Measurements from ENCODE around the gene MOB3B. TPM values are rescaled to one million over a fixed set of nuclear protein-coding genes. Genes with fewer than 3 reads are reported as not detected.

The MOB3B gene
- total RNA-seq, 3 donors from 2014 or later (not counting 1 experiment from before 2014, with no cell fraction given) = 0.23 to 0.30 (median 0.28) TPM

GRCh38 chr9:27341545-27342294, 187.9 kb downstream of the MOB3B start:
- Mint-ChIP-seq H3K36me3 (no peaks in the 10 kb centered on the region), H3K27me3 (ENCODE audit: low read depth in 2 of 2) (no peaks in the 10 kb centered on the region), H3K27ac (no peak overlapping the region), H3K4me1 (no peaks in the 10 kb centered on the region), H3K9me3 (no peaks in the 10 kb centered on the region), H3K4me3 (no peak overlapping the region)
- H3K27ac ChIP-seq (ENCODE audit: low read length) = no peak overlapping the region
- WGBS (ENCODE audit: insufficient coverage) = 90% methylated on average over 9 of the region's 9 CpGs
- H3K4me1 ChIP-seq (ENCODE audit: control insufficient read depth, insufficient read depth, low read length) = no peaks in the 10 kb centered on the region
- intact Hi-C loops (cut with micrococcal nuclease) = no loop called here
- TF ChIP-seq, protein P1, sequence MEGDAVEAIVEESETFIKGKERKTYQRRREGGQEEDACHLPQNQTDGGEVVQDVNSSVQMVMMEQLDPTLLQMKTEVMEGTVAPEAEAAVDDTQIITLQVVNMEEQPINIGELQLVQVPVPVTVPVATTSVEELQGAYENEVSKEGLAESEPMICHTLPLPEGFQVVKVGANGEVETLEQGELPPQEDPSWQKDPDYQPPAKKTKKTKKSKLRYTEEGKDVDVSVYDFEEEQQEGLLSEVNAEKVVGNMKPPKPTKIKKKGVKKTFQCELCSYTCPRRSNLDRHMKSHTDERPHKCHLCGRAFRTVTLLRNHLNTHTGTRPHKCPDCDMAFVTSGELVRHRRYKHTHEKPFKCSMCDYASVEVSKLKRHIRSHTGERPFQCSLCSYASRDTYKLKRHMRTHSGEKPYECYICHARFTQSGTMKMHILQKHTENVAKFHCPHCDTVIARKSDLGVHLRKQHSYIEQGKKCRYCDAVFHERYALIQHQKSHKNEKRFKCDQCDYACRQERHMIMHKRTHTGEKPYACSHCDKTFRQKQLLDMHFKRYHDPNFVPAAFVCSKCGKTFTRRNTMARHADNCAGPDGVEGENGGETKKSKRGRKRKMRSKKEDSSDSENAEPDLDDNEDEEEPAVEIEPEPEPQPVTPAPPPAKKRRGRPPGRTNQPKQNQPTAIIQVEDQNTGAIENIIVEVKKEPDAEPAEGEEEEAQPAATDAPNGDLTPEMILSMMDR (IDR thresholded peaks at IDR 0.05) = no peak
- no peak for ATAC-seq
- H3K4me3 ChIP-seq (ENCODE audit: low read length) = no peak overlapping the region
- H3K27me3 ChIP-seq (ENCODE audit: control insufficient read depth, insufficient read depth, low read length) = no peaks in the 10 kb centered on the region
- no peak for DNase-seq
- no peaks in the 10 kb centered on the region for H3K9me3 ChIP-seq (ENCODE audit: control insufficient read depth, insufficient read depth, low read length)
- H3K36me3 ChIP-seq (ENCODE audit: control insufficient read depth, insufficient read depth, low read length) = no peaks in the 10 kb centered on the region

DNA sequence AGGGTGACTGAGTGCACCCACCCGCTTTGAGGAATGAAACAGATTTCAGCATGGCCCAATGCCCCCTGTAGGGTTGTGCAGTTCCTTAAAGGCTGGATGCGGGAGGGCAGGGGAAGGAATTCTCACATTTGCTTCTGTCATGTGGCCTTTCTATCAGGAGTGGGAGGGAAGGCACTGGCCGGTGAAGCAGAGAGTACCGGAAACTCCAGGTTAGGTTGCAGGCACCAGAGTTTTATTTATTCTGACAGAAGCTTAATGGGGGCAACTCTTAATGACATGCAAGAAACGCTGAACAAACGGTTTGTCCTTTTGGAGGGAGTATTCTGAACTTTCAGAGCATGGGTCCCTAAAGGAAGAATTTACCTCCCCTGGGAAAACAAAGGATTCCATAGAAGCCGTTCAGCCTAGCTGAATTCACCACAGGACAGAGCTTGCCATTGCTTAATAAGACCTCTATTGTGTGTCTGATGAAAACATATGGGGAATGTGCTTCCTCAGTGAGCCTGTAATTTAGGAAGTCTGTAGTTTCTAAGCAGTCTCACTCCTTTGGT, 188.6 kb downstream of the MOB3B start:
- no peak overlapping the region for H3K27ac Mint-ChIP-seq
- WGBS (ENCODE audit: insufficient coverage) = 83% methylated on average over 7 of the region's 7 CpGs

DNA sequence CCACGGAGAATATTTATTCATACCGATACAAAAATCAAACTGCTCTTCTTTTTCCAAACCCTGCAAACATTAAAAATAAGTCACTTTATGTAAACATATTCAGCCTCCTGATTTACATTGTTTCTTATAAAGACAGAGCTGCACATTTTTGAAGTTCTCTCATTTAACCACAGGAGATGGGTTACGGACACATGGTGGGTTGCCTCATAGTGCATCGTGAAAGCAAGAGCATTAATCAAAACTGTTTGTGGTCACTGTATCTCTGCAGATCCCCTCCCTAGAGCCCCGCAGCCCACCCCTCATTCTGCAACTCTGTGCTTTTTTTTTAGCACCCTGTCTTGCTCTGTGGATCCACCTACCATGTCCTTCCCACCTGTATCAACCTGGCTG, 189.3 kb downstream of the MOB3B start:
- Mint-ChIP-seq H3K9me3 (no peaks in the 10 kb centered on the region), H3K27me3 (ENCODE audit: low read depth in 2 of 2) (no peaks in the 10 kb centered on the region), H3K4me1 (no peaks in the 10 kb centered on the region), H3K36me3 (no peaks in the 10 kb centered on the region), H3K27ac (no peak overlapping the region), H3K4me3 (no peak overlapping the region)
- H3K9me3 ChIP-seq (ENCODE audit: control insufficient read depth, insufficient read depth, low read length) = no peaks in the 10 kb centered on the region
- no peaks in the 10 kb centered on the region for H3K4me1 ChIP-seq (ENCODE audit: control insufficient read depth, insufficient read depth, low read length)
- DNase-seq (no peak), ATAC-seq (no peak)
- H3K36me3 ChIP-seq (ENCODE audit: control insufficient read depth, insufficient read depth, low read length) = no peaks in the 10 kb centered on the region
- intact Hi-C loops (cut with micrococcal nuclease) = no loop called here
- no peaks in the 10 kb centered on the region for H3K27me3 ChIP-seq (ENCODE audit: control insufficient read depth, insufficient read depth, low read length)
- H3K27ac ChIP-seq (ENCODE audit: low read length) = no peak overlapping the region
- whole genome bisulfite sequencing (ENCODE audit: insufficient coverage) = 63% methylated on average over 5 of the region's 5 CpGs
- no peak overlapping the region for H3K4me3 ChIP-seq (ENCODE audit: low read length)
- TF ChIP-seq, protein P1 (IDR thresholded peaks at IDR 0.05) = no peak

More for the DNA sequence above, 188.6 kb downstream of the MOB3B start:
- no peak overlapping the region for H3K4me3 Mint-ChIP-seq
- Histone ChIP-seq H3K27ac (ENCODE audit: low read length) (no peak overlapping the region), H3K9me3 (ENCODE audit: control insufficient read depth, insufficient read depth, low read length) (no peaks in the 10 kb centered on the region), H3K27me3 (ENCODE audit: control insufficient read depth, insufficient read depth, low read length) (no peaks in the 10 kb centered on the region), H3K4me3 (ENCODE audit: low read length) (no peak overlapping the region), H3K4me1 (ENCODE audit: control insufficient read depth, insufficient read depth, low read length) (no peaks in the 10 kb centered on the region), H3K36me3 (ENCODE audit: control insufficient read depth, insufficient read depth, low read length) (no peaks in the 10 kb centered on the region)
- H3K4me1 Mint-ChIP-seq = no peaks in the 10 kb centered on the region
- intact Hi-C loops (cut with micrococcal nuclease) = no loop called here
- no peaks in the 10 kb centered on the region for H3K27me3 Mint-ChIP-seq (ENCODE audit: low read depth in 2 of 2)
- TF ChIP-seq, protein P1 (IDR thresholded peaks at IDR 0.05) = no peak
- H3K36me3 Mint-ChIP-seq = no peaks in the 10 kb centered on the region
- DNase-seq = no peak
- no peak for ATAC-seq
- H3K9me3 Mint-ChIP-seq = no peaks in the 10 kb centered on the region

Measured in natural killer cell (primary cell).